ENCODE measurements around the gene PCCA.

DNA sequence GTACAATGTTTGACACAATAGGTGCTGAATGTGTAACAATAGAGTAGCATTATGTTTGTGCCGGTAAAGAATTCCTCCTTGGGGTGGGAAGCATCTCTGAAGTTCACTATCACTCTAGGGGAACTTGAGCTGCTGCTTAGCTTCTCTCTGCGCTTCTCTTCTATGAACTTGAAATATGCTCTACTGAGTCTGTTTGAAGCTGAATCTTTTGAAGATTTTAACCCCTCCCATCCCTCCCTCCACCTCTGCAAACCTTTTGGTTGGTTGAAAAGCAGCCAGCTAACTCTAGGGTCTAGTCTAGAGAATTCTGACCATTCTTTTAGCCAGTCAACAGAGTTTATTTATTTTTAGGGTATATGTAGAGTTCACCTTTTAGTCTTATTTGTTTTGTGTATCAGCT lies 2.5 kb downstream of the PCCA start:
- TF ChIP-seq YY1 (IDR thresholded peaks at IDR 0.05; ENCODE audit: insufficient read depth, insufficient read length) (no peak), SUZ12 (IDR thresholded peaks at IDR 0.05; ENCODE audit: extremely low read depth, insufficient read depth, insufficient read length) (no peak)
